A549 (cell line): ENCODE results near the gene PROB1. TPM values are rescaled to one million over a fixed set of nuclear protein-coding genes. Genes with fewer than 3 reads are reported as not detected.

Experiments
- ATAC-seq, 2 experiments: fragments of 200-7000 bp in 1 of 2; fragments of >200 bp in 1 of 2; cut with Nextera tagmentation in 1 of 2; cut with Tn5 transposase in 1 of 2; 3 replicates each; pipeline versions ENCODE4 v1.8.0 to v1.9.1; 2018 to 2020; ENCODE audit warnings: mild to moderate bottlenecking in 1 of 2, moderate library complexity in 1 of 2
- CTCF ChIA-PET: fragments of 300-600 bp; sonication (Branson Sonifier 250); formaldehyde crosslinking; extraction: SDS; loops from one replicate; lab custom pipeline; 2021; ENCODE audit warnings: antibody characterized with exemption, inconsistent platforms; lab: Yijun Ruan, JAX
- POLR2A ChIA-PET: fragments of 350-600 bp; formaldehyde crosslinking; extraction: SDS; loops from one replicate; lab custom pipeline; 2021; ENCODE audit warnings: antibody characterized with exemption, inconsistent platforms; lab: Yijun Ruan, JAX
- DNase-seq, 2 experiments: peaks; one replicate each; pipeline versions ENCODE4 v3.0.0 to v3.0.0-alpha.2; 2011 to 2016; ENCODE audit warnings: low read depth in 1 of 2, low spot score in 1 of 2
- FAIRE-seq: peaks from 2 replicates; lab custom pipeline; 2011; peaks lifted over from hg19 to GRCh38; lab: Jason Lieb, UNC
- H3K27ac ChIP-seq, 2 experiments: fragments of >200 bp; sonication (Bioruptor Twin); formaldehyde crosslinking; 3 replicates each; pipeline ENCODE4 v1.5.1; 2016 to 2017
- H3K4me1 ChIP-seq: fragments of >200 bp; sonication (Bioruptor Twin); formaldehyde crosslinking; 3 replicates; pipeline ENCODE4 v1.6.1; 2016
- H3K4me2 ChIP-seq: fragments of >200 bp; sonication (Bioruptor Twin); formaldehyde crosslinking; 3 replicates; pipeline ENCODE4 v1.6.1; 2016
- H3K4me3 ChIP-seq: fragments of >200 bp; sonication (Bioruptor Twin); formaldehyde crosslinking; 3 replicates; pipeline ENCODE4 v1.5.1; 2016
- H3K9me3 ChIP-seq: fragments of >200 bp; sonication (Bioruptor Twin); formaldehyde crosslinking; 3 replicates; pipeline ENCODE4 v1.6.1; 2016
- CEBPB ChIP-seq, 2 experiments: fragments of >200 bp in 1 of 2; sonication (Bioruptor Twin) in 1 of 2; formaldehyde crosslinking in 1 of 2; IDR thresholded peaks; 2 replicates each; pipeline ENCODE4 v1.6.1; 2012 to 2016
- CHD4 ChIP-seq: fragments of 200-600 bp; sonication (generic); IDR thresholded peaks from 2 replicates; pipeline ENCODE4 v1.6.1; 2016; ENCODE audit warnings: antibody characterized with exemption, mild to moderate bottlenecking, borderline replicate concordance
- CTCF ChIP-seq: fragments of >200 bp; sonication (Bioruptor Twin); formaldehyde crosslinking; IDR thresholded peaks from 3 replicates; pipeline ENCODE4 v1.5.1; 2016
- EHMT2 ChIP-seq: fragments of 200-600 bp; sonication (generic); IDR thresholded peaks from 2 replicates; pipeline ENCODE4 v1.6.1; 2016; ENCODE audit warnings: antibody characterized with exemption, low read depth, mild to moderate bottlenecking, moderate library complexity
- ELK1 ChIP-seq: fragments of 150-350 bp; IDR thresholded peaks from 2 replicates; pipeline ENCODE4 v1.6.1; 2014; ENCODE audit warnings: low read depth, mild to moderate bottlenecking, low read length
- FOSL2 ChIP-seq, 2 experiments: fragments of 450-650 bp in 1 of 2; fragments of >200 bp in 1 of 2; sonication (Bioruptor Twin) in 1 of 2; formaldehyde crosslinking; IDR thresholded peaks; 2 replicates each; pipeline versions ENCODE4 v1.5.0 to v1.6.1; 2016 to 2020; ENCODE audit warnings: mild to moderate bottlenecking in 1 of 2, moderate library complexity in 1 of 2
- HDAC2 ChIP-seq: fragments of 200-600 bp; sonication (generic); IDR thresholded peaks from 2 replicates; pipeline ENCODE4 v1.6.1; 2016
- JUN ChIP-seq, 2 experiments: fragments of >200 bp; sonication (Bioruptor Twin); formaldehyde crosslinking; IDR thresholded peaks; 2 replicates in 1 of 2; 3 replicates in 1 of 2; pipeline ENCODE4 v1.6.1; 2016 to 2017
- KDM5A ChIP-seq: fragments of 200-600 bp; sonication (generic); IDR thresholded peaks from 2 replicates; pipeline ENCODE4 v1.6.1; 2016; ENCODE audit warnings: antibody characterized with exemption, mild to moderate bottlenecking
- MAFK ChIP-seq: fragments of 450-650 bp; IDR thresholded peaks from 2 replicates; pipeline ENCODE4 v1.6.1; 2014; ENCODE audit not compliant: partially characterized antibody
- MAZ ChIP-seq: fragments of 150-350 bp; IDR thresholded peaks from 2 replicates; pipeline ENCODE4 v1.6.1; 2014; ENCODE audit warnings: antibody characterized with exemption, low read depth, low read length, borderline replicate concordance
- MYC ChIP-seq: IDR thresholded peaks from 2 replicates; pipeline ENCODE4 v1.6.1; 2012; ENCODE audit warnings: mild to moderate bottlenecking, inconsistent platforms, low read length, improper control_type of control experiment, borderline replicate concordance
- NFE2L2 ChIP-seq: fragments of 150-350 bp; conservative IDR thresholded peaks from 2 replicates; pipeline ENCODE4 v1.6.1; 2014; ENCODE audit warnings: low read length
- NR3C1 ChIP-seq: fragments of >200 bp; sonication (Bioruptor Twin); formaldehyde crosslinking; IDR thresholded peaks from 3 replicates; pipeline ENCODE4 v1.6.1; 2017
- PBX3 ChIP-seq: IDR thresholded peaks from 2 replicates; pipeline ENCODE4 v1.6.1; 2012
- REST ChIP-seq: fragments of 200-600 bp; sonication (generic); IDR thresholded peaks from 2 replicates; pipeline ENCODE4 v1.6.1; 2016; ENCODE audit warnings: antibody characterized with exemption, mild to moderate bottlenecking, moderate library complexity
- RFX5 ChIP-seq: fragments of 450-650 bp; IDR thresholded peaks from 2 replicates; pipeline ENCODE4 v1.7.1; 2014; ENCODE audit warnings: antibody characterized with exemption, mild to moderate bottlenecking, moderate library complexity
- SMC3 ChIP-seq: fragments of >200 bp; sonication (Bioruptor Twin); formaldehyde crosslinking; IDR thresholded peaks from 3 replicates; pipeline ENCODE4 v1.6.1; 2018; ENCODE audit warnings: inconsistent platforms
- TP53 ChIP-seq: fragments of 250-450 bp; sonication (Bioruptor Pico); IDR thresholded peaks from 2 replicates; pipeline ENCODE4 v1.5.0; 2021; ENCODE audit warnings: mild to moderate bottlenecking, moderate library complexity
- ZFP36 ChIP-seq: fragments of 450-650 bp; IDR thresholded peaks from 2 replicates; pipeline ENCODE4 v1.6.1; 2014; ENCODE audit warnings: borderline replicate concordance; ENCODE audit not compliant: partially characterized antibody
- ZSCAN20 ChIP-seq: fragments of 250-450 bp; sonication (Bioruptor Pico); IDR thresholded peaks from 2 replicates; pipeline ENCODE4 v1.8.0; 2022; ENCODE audit warnings: mild to moderate bottlenecking, moderate library complexity
- WGBS: methylation state at CpG from one replicate; pipeline ENCODE4 v1.1.6; 2017; ENCODE audit errors: missing lambda C conversion rate; 5-methylcytosine and 5-hydroxymethylcytosine counted together
- polyA plus RNA-seq, 4 experiments: library from polyadenylated mRNA; depleted of rRNA in 3 of 4; stranded (reverse); fragments of >200 nt; fragmentation: RNase III in 1 of 4; extraction: RNeasy Plus Mini Kit Qiagen cat#74134 plus additional on column Dnase treatment in 1 of 4; gene quantifications; 2 replicates in 3 of 4; 3 replicates in 1 of 4; pipeline ENCODE4 v1.2.3, GENCODE V29; 2011 to 2017

PROB1 gene
- polyA plus RNA-seq, 2 of the 4 experiments (the other 2 are of a cell fraction): 0.23 to 0.48 TPM

GRCh38 chr5:139363937-139364336 is 31.0 kb downstream of the PROB1 start:
- TF ChIP-seq CHD4: no peak
- no peak for TF ChIP-seq MAFK
- TF ChIP-seq NFE2L2: no peak
- TF ChIP-seq MYC: no peak
- TF ChIP-seq RFX5: no peak
- no peak for TF ChIP-seq ZFP36
- no peak for TF ChIP-seq PBX3
- no peak for TF ChIP-seq EHMT2
- FAIRE-seq (no peak), DNase-seq (no peak), ATAC-seq (no peak)
- POLR2A ChIA-PET: no interaction called here
- no peaks in the 10 kb centered on the region for H3K4me1 ChIP-seq
- no peak overlapping the region for H3K27ac ChIP-seq
- H3K9me3 ChIP-seq: no peaks in the 10 kb centered on the region
- WGBS: 87% methylated on average over 2 of the region's 2 CpGs
- no peak overlapping the region for H3K4me2 ChIP-seq
- CTCF ChIA-PET: interaction anchor here (0.8 to 1.4 kb wide), 2 partner anchors 28 to 70 kb away, joined by 3 to 4 read pairs; no protein-coding TSS in a partner anchor
- no peak overlapping the region for H3K4me3 ChIP-seq

- no peak overlapping the region for H3K4me2 ChIP-seq
- DNase-seq (no peak), ATAC-seq (no peak), FAIRE-seq (no peak)
- H3K9me3 ChIP-seq: no peaks in the 10 kb centered on the region
- POLR2A ChIA-PET: interaction anchor here (0.7 to 1.3 kb wide), 3 partner anchors 20 to 69 kb away, joined by 3 to 4 read pairs (median 3); partner anchors contain the start of gene MATR3
- CTCF ChIA-PET: interaction anchor here (2.3 kb wide), 1 partner anchor 60 kb away, joined by 5 read pairs; no protein-coding TSS in a partner anchor
- H3K27ac ChIP-seq: no peak overlapping the region
- H3K4me1 ChIP-seq: peaks cover 1% of the 10 kb centered on the region; the same call in 1 of the 3 replicates
- no peak overlapping the region for H3K4me3 ChIP-seq
- 83% methylated on average over 6 of the region's 6 CpGs for WGBS
- TF ChIP-seq MAZ (no peak), FOSL2 (IDR thresholded peaks at IDR 0.05) (no peak), FOSL2 (CRISPR knock-in tag; IDR thresholded peaks at IDR 0.05) (peak; percentile 33; the same call in 1 of the 2 replicates), ELK1 (no peak), KDM5A (no peak), REST (no peak), CEBPB (IDR thresholded peaks at IDR 0.05) (no peak)
Observed at GRCh38 chr5:139361835-139362429, 33.0 kb downstream of the PROB1 start.

- no peak for DNase-seq
- no peak overlapping the region for H3K4me3 ChIP-seq
- no peak for FAIRE-seq
- no peak overlapping the region for H3K4me2 ChIP-seq
- ATAC-seq: no peak
- no peak overlapping the region for H3K27ac ChIP-seq
- ChIA-PET POLR2A (interaction anchor here (1.1 kb wide), 1 partner anchor 66 kb away, joined by 3 read pairs; the partner anchor contains the start of gene MATR3), CTCF (no interaction called here)
- 96% methylated on average over 4 of the region's 4 CpGs for WGBS
- H3K4me1 ChIP-seq: peaks cover 3% of the 10 kb centered on the region; the same call in 1 of the 3 replicates
- no peaks in the 10 kb centered on the region for H3K9me3 ChIP-seq
- TF ChIP-seq JUN (IDR thresholded peaks at IDR 0.05) (no peak), HDAC2 (no peak), KDM5A (no peak), TP53 (CRISPR knock-in tag) (no peak), SMC3 (no peak), CTCF (no peak), NR3C1 (no peak), CEBPB (IDR thresholded peaks at IDR 0.05) (no peak), REST (no peak), ZSCAN20 (CRISPR knock-in tag) (no peak)
Observed at GRCh38 chr5:139360384-139360783, 34.5 kb downstream of the PROB1 start.
